ENCODE data around the gene CSMD2. TPM values are rescaled to one million over a fixed set of nuclear protein-coding genes. Genes with fewer than 3 reads are reported as not detected.

CSMD2 gene
- total RNA-seq, 2 donors from 2014 or later: 0.62 to 2.8 TPM

DNA sequence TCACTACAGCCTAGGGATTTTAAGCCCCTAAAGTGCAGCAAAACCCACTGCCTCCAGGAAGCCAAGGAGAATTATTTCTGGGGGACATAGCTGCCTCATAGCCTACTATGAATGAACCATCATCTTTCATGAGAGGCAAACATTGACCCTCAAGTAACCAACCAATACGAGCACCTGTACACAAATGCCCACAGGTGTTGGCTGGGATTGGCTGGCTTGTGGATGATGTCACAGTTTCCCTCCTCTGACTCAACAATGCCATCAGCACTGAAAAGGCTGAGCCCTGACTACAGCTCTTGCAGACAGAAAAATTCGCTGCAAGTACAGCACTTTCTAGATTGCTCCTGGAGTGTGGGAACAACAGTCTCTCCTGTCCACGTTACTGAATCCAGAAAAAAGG lies 301.3 kb downstream of the CSMD2 start, which contains the start of gene HMGB4:
Gene HMGB4 (plus strand): TSS at position 301 of the 400 bp plus-strand sequence. CDS start 113 bp downstream, outside the sequence.
- Mint-ChIP-seq H3K9me3 (peaks cover 21% of the 10 kb centered on the region), H3K36me3 (ENCODE audit: low read depth) (peaks cover 5% of the 10 kb centered on the region), H3K27me3 (ENCODE audit: insufficient read depth) (peaks cover 46% of the 10 kb centered on the region), H3K4me3 (no peak within 1 kb of the TSS), H3K4me1 (peaks cover 36% of the 10 kb centered on the region), H3K27ac (no peak within 1 kb of the TSS)
- TF ChIP-seq CTCF (conservative IDR thresholded peaks at IDR 0.05): no peak
- no peak within 1 kb of the TSS for H3K9ac ChIP-seq (ENCODE audit: extremely low read depth, low read length, poor library complexity, severe bottlenecking)
- H3K4me1 ChIP-seq (ENCODE audit: control insufficient read depth, insufficient read depth, low read length): no peaks in the 10 kb centered on the region
- DNase-seq: no peak
- H3K27me3 ChIP-seq (ENCODE audit: control insufficient read depth, insufficient read depth, low read length, poor library complexity, severe bottlenecking): peaks cover 49% of the 10 kb centered on the region
- no peak within 1 kb of the TSS for H3K4me3 ChIP-seq (ENCODE audit: low read length)
- H3K36me3 ChIP-seq (ENCODE audit: control insufficient read depth, insufficient read depth, low read length): no peaks in the 10 kb centered on the region
- 86 to 90% methylated on average over 2 to 3 of the region's 3 CpGs for WGBS, 2 experiments (ENCODE audit: insufficient coverage in 1 of 2, insufficient read length in 1 of 2)
- peaks cover 21% of the 10 kb centered on the region for H3K9me3 ChIP-seq (ENCODE audit: control insufficient read depth, low read length)
- H3K27ac ChIP-seq (ENCODE audit: low read depth, low read length): no peak within 1 kb of the TSS

GRCh38 chr1:33860671-33861070 lies 304.4 kb downstream of the CSMD2 start:
- Mint-ChIP-seq H3K27ac (no peak overlapping the region), H3K9me3 (peaks cover 25% of the 10 kb centered on the region), H3K4me3 (no peak overlapping the region), H3K4me1 (peaks cover 28% of the 10 kb centered on the region), H3K27me3 (ENCODE audit: insufficient read depth) (peaks cover 63% of the 10 kb centered on the region), H3K36me3 (ENCODE audit: low read depth) (peaks cover 3% of the 10 kb centered on the region)
- H3K9me3 ChIP-seq (ENCODE audit: control insufficient read depth, low read length): peaks cover 39% of the 10 kb centered on the region
- H3K27ac ChIP-seq (ENCODE audit: low read depth, low read length): no peak overlapping the region
- H3K27me3 ChIP-seq (ENCODE audit: control insufficient read depth, insufficient read depth, low read length, poor library complexity, severe bottlenecking): peaks cover 68% of the 10 kb centered on the region
- DNase-seq: no peak
- H3K4me1 ChIP-seq (ENCODE audit: control insufficient read depth, insufficient read depth, low read length): no peaks in the 10 kb centered on the region
- no peaks in the 10 kb centered on the region for H3K36me3 ChIP-seq (ENCODE audit: control insufficient read depth, insufficient read depth, low read length)
- H3K4me3 ChIP-seq (ENCODE audit: low read length): no peak overlapping the region
- H3K9ac ChIP-seq (ENCODE audit: extremely low read depth, low read length, poor library complexity, severe bottlenecking): no peak overlapping the region
- 87% methylated on average over 2 of the region's 2 CpGs; no CpG with 5 or more reads in 1 of the 2 experiments for WGBS, 2 experiments (ENCODE audit: insufficient coverage in 1 of 2, insufficient read length in 1 of 2)
- TF ChIP-seq CTCF (conservative IDR thresholded peaks at IDR 0.05): no peak

DNA sequence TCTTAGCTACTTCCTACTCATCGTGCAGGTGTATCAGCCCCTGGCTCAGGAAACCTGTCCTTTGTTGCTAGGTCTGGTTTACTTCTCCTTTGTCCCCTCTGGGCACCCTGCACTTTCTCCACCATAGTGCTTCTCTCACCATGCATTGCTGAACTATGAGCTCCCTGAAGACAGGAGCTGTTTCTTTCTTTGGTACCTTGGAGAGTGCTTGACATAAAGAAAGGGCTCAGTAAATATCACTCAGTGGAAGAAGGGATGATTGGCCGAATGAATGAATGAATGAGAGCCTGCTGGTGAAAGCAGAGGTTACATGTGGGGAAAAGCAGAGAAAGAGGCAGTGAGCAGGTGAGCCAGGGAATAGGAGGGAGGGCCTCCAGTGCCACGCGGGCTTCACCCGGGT lies 310.9 kb downstream of the CSMD2 start:
- Mint-ChIP-seq H3K4me1 (peaks cover under 1% of the 10 kb centered on the region), H3K4me3 (no peak overlapping the region), H3K27me3 (ENCODE audit: insufficient read depth) (peaks cover 77% of the 10 kb centered on the region), H3K9me3 (peaks cover 22% of the 10 kb centered on the region), H3K36me3 (ENCODE audit: low read depth) (no peaks in the 10 kb centered on the region), H3K27ac (no peak overlapping the region)
- no peak overlapping the region for H3K27ac ChIP-seq (ENCODE audit: low read depth, low read length)
- WGBS, 2 experiments (ENCODE audit: insufficient coverage in 1 of 2, insufficient read length in 1 of 2): 94 to 100% methylated on average over 2 to 5 of the region's 5 CpGs
- H3K36me3 ChIP-seq (ENCODE audit: control insufficient read depth, insufficient read depth, low read length): no peaks in the 10 kb centered on the region
- H3K9me3 ChIP-seq (ENCODE audit: control insufficient read depth, low read length): peaks cover 40% of the 10 kb centered on the region
- peaks cover 78% of the 10 kb centered on the region for H3K27me3 ChIP-seq (ENCODE audit: control insufficient read depth, insufficient read depth, low read length, poor library complexity, severe bottlenecking)
- H3K9ac ChIP-seq (ENCODE audit: extremely low read depth, low read length, poor library complexity, severe bottlenecking): no peak overlapping the region
- DNase-seq: no peak
- TF ChIP-seq CTCF (conservative IDR thresholded peaks at IDR 0.05): no peak
- no peaks in the 10 kb centered on the region for H3K4me1 ChIP-seq (ENCODE audit: control insufficient read depth, insufficient read depth, low read length)
- no peak overlapping the region for H3K4me3 ChIP-seq (ENCODE audit: low read length)
